SH-SY5Y (cell line): ENCODE measurements around the gene MICAL3.

Source experiments
- GATA2 ChIP-seq: IDR thresholded peaks from 2 replicates; pipeline ENCODE4 v1.6.1; 2011; ENCODE audit warnings: mild to moderate bottlenecking, low read depth, low read length
- GATA3 ChIP-seq: IDR thresholded peaks from 2 replicates; pipeline ENCODE4 v1.6.1; 2011; ENCODE audit warnings: low read depth, mild to moderate bottlenecking, low read length, moderate library complexity

GRCh38 chr22:17822087-17822486 is 202.3 kb downstream of the MICAL3 start:
- TF ChIP-seq GATA2: no peak
- no peak for TF ChIP-seq GATA3
